ENCODE results near the gene IRF2BP2.

DNA sequence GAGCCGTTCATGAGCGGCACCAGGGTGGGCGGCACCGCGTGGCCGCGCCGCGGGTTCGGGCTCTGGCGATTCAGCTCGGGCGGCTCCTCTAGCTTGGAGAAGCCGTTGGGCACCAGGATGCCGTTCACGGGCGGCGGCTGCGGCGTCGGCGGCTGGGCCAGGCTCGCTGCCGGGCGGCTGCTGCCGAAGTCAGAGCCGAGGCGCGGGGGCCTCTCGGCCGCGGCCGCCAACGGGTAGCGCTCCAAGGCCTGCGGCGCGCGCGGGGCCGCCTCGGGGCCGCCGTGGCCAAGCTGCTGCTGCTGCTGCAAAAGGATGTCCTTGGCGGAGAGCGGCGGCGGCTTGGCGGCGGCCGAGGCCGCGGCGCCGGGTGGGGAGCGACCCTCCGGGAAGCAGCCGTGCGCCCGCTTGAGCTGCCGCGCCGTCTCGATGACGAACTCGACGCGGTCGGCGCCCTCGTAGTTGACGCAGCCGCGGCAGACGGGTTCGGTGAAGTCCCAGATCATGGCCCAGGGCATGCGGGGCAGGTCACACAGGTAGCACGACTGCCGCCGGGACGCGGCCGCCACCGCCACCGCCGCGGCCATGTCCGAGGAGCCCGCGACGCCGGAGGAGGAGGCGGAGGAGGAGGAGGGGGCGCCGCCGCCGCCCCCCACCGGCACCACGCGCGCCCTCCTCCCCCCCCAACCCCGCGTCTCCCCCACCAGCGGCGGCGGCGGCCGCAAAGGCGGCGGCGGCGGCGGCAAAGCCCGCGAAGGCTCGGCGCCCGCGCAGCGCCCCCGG is 877 bp downstream of the IRF2BP2 start:
- TF ChIP-seq CTCF (IDR thresholded peaks at IDR 0.05), result peak in 1 of 5 experiments; percentile 0
- TF ChIP-seq EP300 (IDR thresholded peaks at IDR 0.05), result peak in 1 of 2 donors; percentile 54

Measured in tibial nerve (tissue), 4 donors.